ENCODE measurements around the gene MBD3.
"Not testable (repeated sequence)": the region's sequence is repeated elsewhere in the genome, so short reads cannot be mapped to it uniquely, and the experiment has no call there.

The MBD3 gene

DNA sequence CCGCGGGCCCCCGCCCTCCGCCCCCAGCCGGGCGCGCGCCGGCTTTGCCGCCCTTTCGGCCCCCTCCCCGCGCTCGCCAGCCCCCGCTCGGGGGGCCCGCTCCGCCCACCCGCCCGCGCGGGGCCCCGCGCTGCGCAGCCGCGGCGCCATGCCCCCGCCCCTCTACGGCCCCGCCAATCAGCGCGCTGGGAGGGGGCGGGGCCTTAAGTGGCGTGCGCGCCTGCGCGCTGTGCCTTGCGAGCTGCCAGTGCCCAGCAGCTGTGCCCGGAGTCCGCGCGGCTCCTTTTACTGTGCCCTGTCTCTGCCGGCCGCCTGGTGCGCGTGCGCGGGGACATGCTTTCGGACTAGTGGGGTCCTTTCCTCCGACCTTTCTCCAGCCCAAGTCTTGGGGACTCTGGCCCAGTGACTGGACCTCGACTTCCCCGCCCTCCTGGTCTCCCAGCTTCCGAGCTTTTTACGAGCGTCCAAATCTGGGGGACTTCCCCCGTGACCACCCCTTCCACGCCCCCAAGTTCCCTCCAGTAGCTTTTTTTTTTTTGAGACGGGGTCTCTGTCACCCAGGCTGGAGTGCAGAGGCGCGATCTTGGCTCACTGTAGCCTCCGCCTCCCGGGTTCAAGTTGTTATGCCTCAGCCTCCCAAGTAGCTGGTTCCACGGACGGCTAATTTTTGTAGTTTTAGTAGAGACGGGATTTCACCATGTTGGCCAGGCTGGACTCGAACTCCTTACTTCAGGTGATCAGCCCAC, at the start of gene MBD3:
Gene MBD3, minus strand, starts transcription at position 111 of the 746 bp plus-strand sequence. CDS start 234 bp downstream, outside the sequence.
- DNase-seq (ENCODE audit: low read depth) = peak; percentile 78

GRCh38 chr19:1640893-1641448, 48.3 kb upstream of the MBD3 start:
- DNase-seq (ENCODE audit: low read depth) = not testable (repeated sequence)

DNA sequence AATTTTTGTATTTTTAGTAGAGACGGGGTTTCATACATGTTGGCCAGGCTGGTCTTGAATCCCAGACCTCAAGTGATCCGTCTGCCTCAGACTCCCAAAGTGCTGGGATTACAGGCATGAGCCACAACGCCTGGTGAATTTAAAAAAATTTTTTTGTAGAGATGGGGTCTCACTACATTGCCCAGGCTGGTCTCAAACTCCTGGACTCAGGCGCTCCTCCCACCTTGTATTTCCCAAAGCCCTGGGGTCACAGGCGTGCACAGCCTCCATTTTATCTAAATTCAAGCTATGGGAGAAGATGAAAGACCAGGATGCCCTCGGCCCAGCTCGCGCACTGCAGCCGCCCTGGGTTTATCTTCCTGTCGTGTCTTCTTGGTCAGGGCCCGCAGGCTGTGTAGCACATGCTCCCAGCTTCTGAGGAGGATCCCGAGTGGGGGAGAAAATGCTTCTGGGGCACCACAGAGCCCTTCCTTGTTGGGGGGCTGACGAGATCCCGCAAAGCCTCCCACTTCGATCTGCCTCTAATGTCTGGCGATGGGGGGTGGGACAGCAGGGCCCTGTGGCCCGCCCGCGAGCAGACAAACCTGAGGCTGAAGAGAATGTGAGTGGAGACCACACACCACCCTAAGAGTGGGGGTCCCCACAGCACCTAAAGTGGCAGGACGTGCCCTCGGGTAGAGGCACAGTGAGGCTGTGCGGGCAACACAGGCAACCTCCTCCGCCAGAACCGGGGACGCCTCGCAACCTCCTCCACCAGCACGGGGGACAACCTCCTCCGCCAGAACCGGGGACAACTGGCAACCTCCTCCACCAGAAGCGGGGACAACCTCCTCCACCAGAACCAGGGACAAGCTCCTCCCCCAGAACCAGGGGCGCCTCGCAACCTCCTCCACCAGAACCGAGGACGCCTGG, 43.9 kb upstream of the MBD3 start:
- no peak for DNase-seq (ENCODE audit: low read depth)

DNA sequence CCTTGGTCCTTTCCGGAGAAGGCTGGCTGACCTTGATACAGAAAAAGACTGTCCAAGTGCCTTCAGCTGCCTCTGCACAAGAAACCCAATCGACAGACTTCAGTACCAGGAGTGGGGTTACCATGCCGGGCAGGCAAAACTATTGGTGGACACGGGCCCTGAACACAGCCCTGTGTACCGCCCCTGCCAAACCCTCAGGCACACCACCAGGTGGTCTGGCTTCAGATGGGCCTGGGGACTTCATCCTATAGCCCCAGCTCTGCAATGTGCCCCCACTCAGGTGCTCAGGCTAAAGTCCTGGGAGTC, 42.2 kb upstream of the MBD3 start:
- DNase-seq (ENCODE audit: low read depth) = no peak

- DNase-seq (ENCODE audit: low read depth) = no peak
Measured at GRCh38 chr19:1634242-1634937, 41.7 kb upstream of the MBD3 start.

DNA sequence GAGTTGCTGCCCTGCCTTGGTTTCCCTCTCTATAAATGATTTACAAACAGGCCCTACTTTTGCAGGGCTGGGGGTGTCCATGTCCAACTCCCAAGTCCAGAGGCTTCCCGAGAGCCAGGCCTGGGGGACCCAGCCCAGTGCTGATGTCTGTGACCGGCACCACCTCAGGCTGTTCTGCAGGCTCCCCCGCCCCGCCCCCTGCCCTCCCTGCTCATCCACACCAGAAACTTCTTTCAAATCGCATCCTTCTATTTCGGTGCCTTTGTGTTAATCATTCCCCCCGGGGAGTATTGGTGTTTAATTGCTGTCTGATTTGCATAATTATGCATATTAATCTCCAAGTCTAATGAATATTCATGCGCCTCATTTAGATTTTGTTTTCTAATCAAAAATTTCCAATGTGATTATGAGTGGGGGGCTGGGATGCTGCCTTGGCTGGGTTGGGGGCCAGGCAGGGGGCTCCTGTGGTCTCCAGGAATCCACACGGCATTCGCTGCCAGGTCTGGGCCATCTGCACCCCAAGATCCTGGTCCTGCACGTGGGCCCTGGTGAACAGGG, 40.7 kb upstream of the MBD3 start:
- no peak for DNase-seq (ENCODE audit: low read depth)

DNA sequence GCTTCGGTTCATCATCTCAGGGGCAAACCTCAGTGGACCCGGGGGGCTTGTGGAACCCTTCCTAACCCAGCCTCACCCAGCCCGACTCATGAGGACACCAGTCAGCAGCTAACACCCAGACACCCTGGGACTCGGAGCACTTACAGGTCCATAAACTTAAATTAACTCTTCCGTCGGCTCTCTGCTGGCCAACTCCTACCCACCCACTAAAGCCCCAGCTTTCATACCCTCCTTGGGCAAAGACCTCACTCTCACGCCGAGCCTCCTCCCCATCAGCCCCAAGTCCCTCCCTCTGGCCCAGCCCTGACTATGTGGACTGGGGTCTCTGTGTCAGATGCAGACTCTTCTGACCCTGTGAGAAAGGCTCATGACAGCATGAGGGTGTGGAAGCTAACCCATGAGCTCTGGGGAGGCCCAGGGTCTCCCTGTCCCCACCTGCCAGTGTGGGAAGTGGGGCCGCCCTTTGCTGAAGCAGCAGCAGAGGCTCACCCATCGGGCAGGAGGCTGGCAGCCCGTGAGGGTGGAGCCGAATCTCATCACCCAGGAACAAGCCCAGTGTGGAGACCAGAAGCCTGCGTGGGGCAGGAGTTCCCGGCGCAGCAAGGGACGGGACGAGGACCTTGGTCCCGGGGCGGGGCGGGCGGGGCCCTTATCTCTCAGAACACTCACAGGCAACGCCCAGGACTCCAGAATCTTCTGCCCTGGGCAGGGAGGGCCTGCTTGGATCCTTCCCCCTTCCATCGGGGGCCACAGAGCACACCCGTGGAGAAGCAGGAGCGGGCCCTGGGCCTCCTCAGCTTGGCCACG, 40.0 kb upstream of the MBD3 start:
- DNase-seq (ENCODE audit: low read depth) = no peak

DNA sequence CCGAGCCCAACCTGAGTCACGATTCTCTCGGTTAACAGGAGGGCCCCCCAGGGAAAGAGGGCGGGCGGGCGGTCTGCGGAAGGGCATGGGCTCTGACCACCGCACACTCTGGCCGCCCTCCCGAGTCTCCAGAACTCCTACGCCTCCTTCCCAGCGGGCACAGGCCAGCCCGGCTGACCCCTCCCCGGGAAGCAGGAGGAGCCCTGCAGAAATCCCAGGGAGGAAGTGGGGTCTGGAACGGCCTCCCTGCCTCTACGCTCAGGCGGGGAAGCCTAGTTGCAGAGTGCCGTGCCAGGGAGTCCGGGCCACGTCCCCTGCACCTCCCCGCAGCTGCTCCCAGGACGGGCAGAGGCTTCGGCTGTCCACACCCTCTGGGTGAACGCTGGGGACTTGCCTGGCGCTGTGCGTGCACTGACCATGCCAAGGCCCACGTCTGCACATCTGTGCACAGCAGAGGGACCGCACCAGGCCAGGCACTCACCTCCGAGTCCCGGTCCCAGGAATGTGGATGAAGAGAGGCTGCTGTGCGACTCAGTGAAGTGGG, 39.0 kb upstream of the MBD3 start:
- no peak for DNase-seq (ENCODE audit: low read depth)

DNA sequence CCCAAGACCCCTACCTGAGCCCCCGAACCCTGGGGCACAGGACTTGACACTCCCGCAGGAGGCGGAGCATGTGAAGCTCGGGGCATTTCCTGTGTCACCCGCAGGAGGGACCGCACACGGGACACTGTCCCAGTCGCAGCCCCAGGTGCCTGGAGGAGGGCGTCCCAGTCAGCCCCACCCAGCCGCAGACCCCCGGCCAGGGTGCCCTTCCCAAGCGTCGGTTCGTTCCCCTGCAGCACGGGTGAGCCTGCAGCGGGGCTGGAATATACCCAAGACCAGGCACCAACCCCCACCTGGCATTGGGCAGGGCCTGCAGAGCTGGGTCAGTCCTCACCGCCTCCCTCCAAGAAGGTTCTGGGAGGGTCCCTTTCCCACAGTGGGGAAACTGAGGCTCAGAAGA, 38.1 kb upstream of the MBD3 start:
- DNase-seq (ENCODE audit: low read depth) = no peak

- no peak for DNase-seq (ENCODE audit: low read depth)
Measured at GRCh38 chr19:1630012-1630411, 37.3 kb upstream of the MBD3 start.

GRCh38 chr19:1629256-1629808, 36.7 kb upstream of the MBD3 start:
- no peak for DNase-seq (ENCODE audit: low read depth)

DNA sequence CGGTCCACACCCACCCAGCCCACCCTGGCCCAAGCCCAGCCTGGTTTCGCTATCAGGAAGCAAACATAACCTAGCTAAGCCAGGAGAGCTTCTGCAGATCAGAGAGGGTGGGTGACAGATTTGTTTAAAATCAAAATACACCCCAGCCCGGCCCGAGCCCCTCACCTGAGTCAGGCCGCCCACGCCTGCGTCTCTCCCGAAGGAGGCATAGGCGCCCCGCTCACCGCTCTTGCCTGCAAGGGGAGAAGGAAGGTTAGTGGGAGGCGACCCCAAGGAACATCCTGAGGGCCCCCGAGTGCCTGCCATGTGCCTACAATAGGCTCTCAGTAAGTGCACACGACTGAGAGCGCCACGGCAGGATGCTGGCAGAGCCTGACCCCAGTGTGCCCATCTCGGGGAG, 34.5 kb upstream of the MBD3 start:
- no peak for DNase-seq (ENCODE audit: low read depth)

DNA sequence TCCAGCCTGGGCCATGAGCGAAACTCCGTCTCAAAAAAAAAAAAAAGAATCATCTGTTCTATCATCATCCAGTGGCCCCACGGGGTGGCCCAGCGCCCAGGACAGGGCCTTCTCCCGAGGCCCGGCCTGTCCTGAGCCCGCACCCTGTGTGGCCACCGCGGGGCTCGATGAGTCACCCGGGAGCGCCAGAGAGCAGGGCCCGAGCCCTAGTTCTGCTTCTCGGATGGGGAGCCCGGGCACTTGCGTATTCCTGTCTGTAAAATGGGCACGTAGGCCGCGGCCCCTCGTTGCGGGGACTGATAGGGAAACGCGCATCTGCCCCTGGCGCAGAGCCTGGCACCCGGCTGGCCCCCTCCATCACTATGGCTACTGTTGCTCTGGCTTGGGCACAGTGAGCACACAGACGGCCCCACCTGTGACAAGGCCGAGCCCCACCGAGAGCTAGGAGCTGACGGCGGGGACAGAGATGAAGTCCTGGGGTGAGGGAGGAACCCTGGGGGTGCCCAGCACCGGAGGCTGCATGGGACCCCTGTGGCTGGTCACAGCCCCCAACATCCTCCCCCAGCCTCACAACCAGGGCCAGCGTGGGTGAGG, 33.8 kb upstream of the MBD3 start:
- no peak for DNase-seq (ENCODE audit: low read depth)

DNA sequence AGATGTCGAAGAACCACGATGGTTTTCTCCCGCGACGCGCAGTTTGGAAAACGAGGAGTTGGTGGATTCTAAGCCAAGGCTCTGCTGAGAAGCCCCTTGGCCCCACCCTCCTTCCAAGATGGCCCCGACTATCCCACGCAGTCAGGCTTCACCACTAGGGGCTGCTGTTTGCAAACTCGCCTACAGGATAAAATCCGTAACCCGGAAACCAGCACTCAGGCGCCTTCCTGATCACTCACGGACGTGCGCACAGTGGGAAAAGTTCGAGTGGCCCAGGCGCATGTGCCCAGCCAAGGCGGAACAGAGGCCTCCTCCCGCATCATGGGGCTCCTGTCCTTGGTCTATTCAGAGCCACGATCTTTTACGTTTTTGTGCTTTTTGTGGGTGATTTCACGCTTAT, 31.8 kb upstream of the MBD3 start:
- peak; percentile 22 for DNase-seq (ENCODE audit: low read depth)

DNA sequence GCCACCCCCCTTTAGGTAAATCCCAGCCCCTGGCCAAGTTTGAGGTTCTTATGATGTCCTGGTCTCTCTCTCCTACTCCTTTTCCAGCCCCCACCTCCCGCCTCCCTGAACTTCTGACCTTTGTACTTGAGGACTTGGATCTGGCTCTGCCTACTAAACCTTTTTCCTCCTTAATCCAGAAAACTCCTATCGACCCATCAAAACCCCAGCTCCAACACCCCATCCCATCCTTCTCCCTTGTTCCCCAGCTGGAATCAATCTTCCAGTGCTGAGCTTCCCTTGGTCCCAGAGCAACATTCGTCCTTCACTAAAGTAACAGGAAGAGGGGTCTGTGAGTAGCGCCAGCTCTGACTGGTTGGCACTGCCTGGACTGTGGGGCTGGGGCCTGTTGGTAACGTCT, 29.9 kb upstream of the MBD3 start:
- DNase-seq (ENCODE audit: low read depth) = no peak

DNA sequence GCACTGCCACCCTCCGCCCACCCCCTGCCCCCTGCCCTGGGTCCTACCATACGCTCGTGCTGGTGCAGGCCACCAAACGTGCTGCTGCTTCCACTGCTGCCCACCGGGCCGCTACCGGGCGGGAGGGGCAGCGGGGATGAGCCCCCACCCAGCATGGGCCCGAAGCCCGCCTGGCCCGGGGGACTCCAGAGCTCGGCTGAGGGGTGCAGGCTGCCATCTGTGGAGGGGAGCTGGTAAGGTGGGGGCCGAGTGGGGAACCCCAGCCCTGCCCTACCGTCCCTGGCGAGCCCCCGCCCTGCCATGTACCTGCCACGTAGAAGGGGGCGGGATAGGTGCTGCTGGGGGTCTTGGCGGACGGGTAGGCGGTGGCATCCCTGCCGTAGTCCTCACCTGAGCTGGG, 29.3 kb upstream of the MBD3 start:
- no peak for DNase-seq (ENCODE audit: low read depth)

- no peak for DNase-seq (ENCODE audit: low read depth)
Measured at GRCh38 chr19:1621574-1621973, 28.9 kb upstream of the MBD3 start.

DNA sequence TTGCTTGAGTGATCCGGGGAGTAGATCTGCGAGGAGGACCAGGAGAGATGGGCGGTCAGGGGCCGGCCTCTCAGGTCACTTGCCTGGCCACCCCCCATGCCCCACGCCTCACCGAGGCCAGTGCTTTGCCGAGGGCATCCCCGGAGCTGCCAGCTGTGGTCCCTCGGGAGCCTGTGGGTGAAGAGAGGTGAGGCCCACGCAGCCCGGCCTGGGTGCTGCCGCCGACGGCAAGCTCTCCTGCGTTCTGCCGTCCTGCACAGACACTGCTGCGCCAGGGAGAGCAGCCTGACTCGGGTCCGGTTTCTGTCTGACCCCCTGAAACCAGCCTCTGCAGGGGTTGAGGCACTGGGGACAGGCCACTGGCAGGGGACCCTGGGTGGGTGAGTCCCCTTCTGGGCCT, 28.4 kb upstream of the MBD3 start:
- DNase-seq (ENCODE audit: low read depth) = no peak

DNA sequence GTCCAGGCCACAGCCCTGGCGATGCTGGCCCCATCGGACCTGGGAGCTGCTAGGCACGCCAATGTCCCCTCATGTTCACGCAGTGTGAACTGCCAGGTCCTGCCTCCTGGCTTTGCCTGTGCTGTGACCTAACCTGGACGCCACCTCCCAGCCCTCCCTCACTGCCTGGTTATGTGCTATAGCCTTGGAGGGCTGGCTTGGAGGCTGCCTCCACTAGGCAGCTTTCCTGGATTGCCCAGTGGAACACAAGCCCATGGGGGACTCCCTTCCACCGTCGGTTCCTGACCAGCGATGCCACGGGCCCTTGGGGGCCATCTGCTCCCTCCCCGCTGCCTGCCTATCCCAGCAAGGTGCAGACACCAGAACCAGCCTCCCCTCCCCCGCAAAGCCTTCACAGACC, 27.8 kb upstream of the MBD3 start:
- no peak for DNase-seq (ENCODE audit: low read depth)

- no peak for DNase-seq (ENCODE audit: low read depth)
Measured at GRCh38 chr19:1619703-1620102, 27.0 kb upstream of the MBD3 start.

DNA sequence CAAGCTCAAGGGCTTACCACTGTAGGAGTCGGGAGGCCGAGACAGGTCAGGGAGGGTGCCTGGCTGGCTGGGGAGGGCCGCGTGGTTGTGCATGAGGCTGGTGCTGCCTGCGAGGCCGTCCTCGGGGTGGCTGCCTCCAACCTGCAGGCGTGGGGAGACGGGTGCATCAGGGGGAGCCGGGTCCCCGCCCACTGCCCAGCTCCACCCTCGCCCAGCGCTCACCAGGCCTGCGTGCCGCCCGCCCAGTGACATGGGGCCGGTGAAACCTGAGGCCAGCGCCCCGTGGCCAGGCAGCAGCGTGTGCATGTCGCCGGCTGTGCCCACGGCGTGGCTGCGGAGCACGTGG, 26.4 kb upstream of the MBD3 start:
- no peak for DNase-seq (ENCODE audit: low read depth)
